Measurements from ENCODE around the gene UGT1A1. TPM values are rescaled to one million over a fixed set of nuclear protein-coding genes. Genes with fewer than 3 reads are reported as not detected.

UGT1A1 gene
- total and polyA plus RNA-seq, 10 of the 15 experiments (the other 5 are each of a cell fraction or from before 2014, with no cell fraction given): not detected

DNA sequence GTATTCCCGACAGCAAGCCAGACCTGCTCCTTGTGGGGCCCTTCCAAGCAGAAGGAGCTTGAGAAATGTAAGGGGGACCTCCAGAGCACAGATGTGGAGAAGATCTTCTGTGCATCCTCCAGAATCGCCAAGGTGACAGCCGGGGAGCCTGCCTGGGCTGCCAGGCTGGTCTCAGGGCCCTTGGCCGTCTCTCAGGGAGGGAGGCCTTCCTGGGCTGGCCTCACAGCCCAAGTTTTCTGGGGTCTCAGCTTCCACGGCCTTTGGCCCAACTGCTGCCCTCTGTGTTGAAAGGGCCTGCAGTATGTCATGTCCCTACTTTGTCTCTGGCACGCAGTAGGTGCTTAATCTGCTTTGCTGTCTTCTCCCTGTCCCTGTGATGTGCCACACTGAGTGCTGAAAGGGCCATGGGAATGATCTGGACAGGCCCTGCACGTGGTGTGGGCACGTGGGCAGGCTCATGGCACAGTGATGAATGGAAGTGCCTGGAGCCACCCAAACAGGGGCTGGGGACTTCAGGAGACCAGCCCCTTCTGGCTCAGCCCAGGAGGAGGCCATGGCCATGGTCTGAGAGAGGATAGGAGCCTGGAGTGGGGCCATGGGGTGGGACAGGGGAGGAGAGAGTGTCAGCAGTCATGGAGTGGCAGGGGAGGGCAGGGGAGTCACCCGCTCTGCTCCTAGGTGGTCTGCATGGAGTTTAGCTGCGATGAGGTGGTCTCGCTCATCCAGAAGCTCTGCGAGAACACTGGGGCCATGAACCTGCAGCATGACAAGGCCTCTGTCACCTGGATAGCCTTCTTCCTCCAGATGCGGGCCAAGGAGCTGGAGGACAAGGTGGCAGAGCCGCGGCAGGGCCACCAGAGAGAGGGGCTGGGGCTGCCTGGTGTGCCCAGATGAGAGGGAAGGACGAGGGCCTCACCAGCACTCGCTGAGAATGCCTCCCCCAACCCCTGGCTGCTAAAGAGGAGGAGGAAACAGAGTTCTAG, 58.9 kb downstream of the UGT1A1 start:
- in situ Hi-C loops (cut with MboI): no loop called here
- no peaks in the 10 kb centered on the region for H3K79me2 ChIP-seq (ENCODE audit: control insufficient read depth, insufficient read depth, low read length)
- BruUV-seq (replicated peaks): no TSS peak
- TF ChIP-seq PBX3 (IDR thresholded peaks at IDR 0.05; ENCODE audit: insufficient replicate concordance, low read depth, low read length): no peak
- no peak for TF ChIP-seq BMI1 (IDR thresholded peaks at IDR 0.05; ENCODE audit: borderline replicate concordance)
- TF ChIP-seq CBX3 (IDR thresholded peaks at IDR 0.05; ENCODE audit: borderline replicate concordance, low read depth): no peak
- no peak for TF ChIP-seq NR2F1 (conservative IDR thresholded peaks at IDR 0.05)
- no peak for TF ChIP-seq DPF2 (IDR thresholded peaks at IDR 0.05)
- no peak for TF ChIP-seq SMAD1 (IDR thresholded peaks at IDR 0.05; ENCODE audit: low read depth, partially characterized antibody)
- TF ChIP-seq SIN3A (IDR thresholded peaks at IDR 0.05; ENCODE audit: low read depth, low read length): no peak
- TF ChIP-seq ZNF217 (IDR thresholded peaks at IDR 0.05): no peak
- no peak for TF ChIP-seq KAT2A (conservative IDR thresholded peaks at IDR 0.05; ENCODE audit: control insufficient read depth, low read depth, low read length)
- no peak for TF ChIP-seq SMARCA5 (IDR thresholded peaks at IDR 0.05)
- TF ChIP-seq, protein P1, sequence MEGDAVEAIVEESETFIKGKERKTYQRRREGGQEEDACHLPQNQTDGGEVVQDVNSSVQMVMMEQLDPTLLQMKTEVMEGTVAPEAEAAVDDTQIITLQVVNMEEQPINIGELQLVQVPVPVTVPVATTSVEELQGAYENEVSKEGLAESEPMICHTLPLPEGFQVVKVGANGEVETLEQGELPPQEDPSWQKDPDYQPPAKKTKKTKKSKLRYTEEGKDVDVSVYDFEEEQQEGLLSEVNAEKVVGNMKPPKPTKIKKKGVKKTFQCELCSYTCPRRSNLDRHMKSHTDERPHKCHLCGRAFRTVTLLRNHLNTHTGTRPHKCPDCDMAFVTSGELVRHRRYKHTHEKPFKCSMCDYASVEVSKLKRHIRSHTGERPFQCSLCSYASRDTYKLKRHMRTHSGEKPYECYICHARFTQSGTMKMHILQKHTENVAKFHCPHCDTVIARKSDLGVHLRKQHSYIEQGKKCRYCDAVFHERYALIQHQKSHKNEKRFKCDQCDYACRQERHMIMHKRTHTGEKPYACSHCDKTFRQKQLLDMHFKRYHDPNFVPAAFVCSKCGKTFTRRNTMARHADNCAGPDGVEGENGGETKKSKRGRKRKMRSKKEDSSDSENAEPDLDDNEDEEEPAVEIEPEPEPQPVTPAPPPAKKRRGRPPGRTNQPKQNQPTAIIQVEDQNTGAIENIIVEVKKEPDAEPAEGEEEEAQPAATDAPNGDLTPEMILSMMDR (IDR thresholded peaks at IDR 0.05 in 2 of 3, conservative IDR thresholded peaks at IDR 0.05 in 1 of 3; ENCODE audit: control insufficient read depth in 2 of 3, extremely low read depth in 1 of 3, insufficient read depth in 1 of 3, low read depth in 3 of 3, low read length in 3 of 3): no peak
- TF ChIP-seq TCF7 (IDR thresholded peaks at IDR 0.05; ENCODE audit: borderline replicate concordance): no peak
- TF ChIP-seq TBL1XR1 (IDR thresholded peaks at IDR 0.05; ENCODE audit: low read depth, low read length): no peak
- no peak for TF ChIP-seq YY1 (IDR thresholded peaks at IDR 0.05; ENCODE audit: low read depth, low read length)
- no peak for TF ChIP-seq NFIC (IDR thresholded peaks at IDR 0.05; ENCODE audit: low read depth, low read length)
- TF ChIP-seq ZNF622 (IDR thresholded peaks at IDR 0.05): no peak
- no peak for TF ChIP-seq EGR1 (IDR thresholded peaks at IDR 0.05; ENCODE audit: borderline replicate concordance in 1 of 2, low read depth in 2 of 2, low read length in 2 of 2)
- no peak for TF ChIP-seq PAX8 (IDR thresholded peaks at IDR 0.05)

More for the DNA sequence above, 58.9 kb downstream of the UGT1A1 start:
- H3K9me3 ChIP-seq (replicated peaks; ENCODE audit: control insufficient read depth, insufficient read depth, low read length): no peaks in the 10 kb centered on the region
- no peaks in the 10 kb centered on the region; a peak in 3 of 4 replicates for H3K27me3 ChIP-seq (replicated peaks in 1 of 2; ENCODE audit: control insufficient read depth in 2 of 2, insufficient read depth in 2 of 2, low read length in 1 of 2)
- H3K4me1 ChIP-seq (ENCODE audit: control insufficient read depth, insufficient read depth, low read length): no peaks in the 10 kb centered on the region
- no peak for DNase-seq (ENCODE audit: low read depth, low spot score)
- WGBS (ENCODE audit: insufficient coverage, insufficient replicate concordance, low lambda C conversion rate, missing lambda C conversion rate): 8% methylated on average over 17 of the region's 17 CpGs
- RAD21 ChIA-PET (ENCODE audit: unreplicated experiment): no interaction called here
- no peaks in the 10 kb centered on the region for H4K20me1 ChIP-seq (ENCODE audit: control insufficient read depth, insufficient read depth)
- no peak overlapping the region for H3K27ac ChIP-seq (ENCODE audit: control insufficient read depth, insufficient read depth)
- H3K4me2 ChIP-seq (ENCODE audit: control insufficient read depth, insufficient read depth): no peak overlapping the region
- H3K4me3 ChIP-seq: no peak overlapping the region
- no peak overlapping the region for H3K9ac ChIP-seq (ENCODE audit: control insufficient read depth, insufficient read depth, low read length)
- CTCF ChIA-PET: interaction anchor here (0.5 kb wide), 1 partner anchor 24 kb away, joined by 3 read pairs; no protein-coding TSS in a partner anchor
- no peak overlapping the region for H2AFZ ChIP-seq (ENCODE audit: control insufficient read depth, low read depth, low read length)
- intact Hi-C loops (cut with micrococcal nuclease; ENCODE audit: unreplicated experiment): no loop called here
- SMC1A ChIA-PET (ENCODE audit: uncharacterized antibody, unreplicated experiment): no interaction called here
- H3K36me3 ChIP-seq (ENCODE audit: control insufficient read depth in 2 of 2, insufficient read depth in 2 of 2, low read length in 1 of 2): no peaks in the 10 kb centered on the region
- POLR2A ChIA-PET: no interaction called here
- no peak for FAIRE-seq
- no peak for ATAC-seq

Measured in GM12878 (cell line).